ENCODE measurements around the gene AIP. TPM values are rescaled to one million over a fixed set of nuclear protein-coding genes. Genes with fewer than 3 reads are reported as not detected.

The AIP gene
- total RNA-seq, 1 donor from 2014 or later: 50.1 TPM

DNA sequence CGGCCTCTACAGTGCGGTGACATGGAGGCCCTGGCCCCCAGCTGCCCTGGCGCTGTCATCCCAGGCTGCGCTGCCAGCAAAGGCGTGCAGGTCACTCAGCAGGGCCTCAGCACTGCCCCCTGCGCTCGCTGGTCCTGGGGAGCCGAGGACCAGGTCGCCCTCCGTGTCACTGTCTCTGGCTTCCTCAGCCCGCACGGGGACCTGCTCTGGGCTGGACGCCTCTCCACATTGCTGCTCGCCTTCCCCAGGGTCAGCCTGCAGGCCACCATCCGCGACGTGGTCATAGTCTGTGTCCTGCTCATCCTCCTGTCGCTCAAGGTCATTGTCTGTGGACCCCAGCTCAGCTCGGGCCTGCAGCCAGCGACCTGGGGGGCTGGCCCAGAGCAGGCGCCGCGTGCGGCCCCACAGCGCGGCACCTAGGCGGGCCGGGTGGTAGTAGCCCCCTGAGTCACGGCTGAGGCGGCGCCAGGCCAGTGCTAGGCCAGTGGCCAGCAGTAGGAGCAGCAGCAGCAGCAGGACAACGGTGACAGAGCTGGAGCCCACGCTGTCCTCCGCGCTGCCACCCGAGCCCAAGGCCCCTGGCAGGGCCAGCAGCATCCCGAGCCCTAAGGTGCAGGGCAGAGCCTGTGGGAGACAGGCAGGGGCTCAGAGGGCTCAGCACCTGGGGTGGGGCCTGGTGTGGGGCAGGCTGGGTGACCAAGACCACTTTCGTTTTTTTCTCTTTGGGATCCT lies 46.9 kb upstream of the AIP start:
- Mint-ChIP-seq H3K9me3 (no peaks in the 10 kb centered on the region), H3K4me1 (no peaks in the 10 kb centered on the region), H3K36me3 (ENCODE audit: low read depth) (peaks cover 3% of the 10 kb centered on the region), H3K4me3 (no peak overlapping the region), H3K27me3 (ENCODE audit: low read depth) (no peaks in the 10 kb centered on the region), H3K27ac (ENCODE audit: unreplicated experiment) (no peak overlapping the region)
- DNase-seq (ENCODE audit: low read depth, low spot score): no peak
- TF ChIP-seq, protein P1, sequence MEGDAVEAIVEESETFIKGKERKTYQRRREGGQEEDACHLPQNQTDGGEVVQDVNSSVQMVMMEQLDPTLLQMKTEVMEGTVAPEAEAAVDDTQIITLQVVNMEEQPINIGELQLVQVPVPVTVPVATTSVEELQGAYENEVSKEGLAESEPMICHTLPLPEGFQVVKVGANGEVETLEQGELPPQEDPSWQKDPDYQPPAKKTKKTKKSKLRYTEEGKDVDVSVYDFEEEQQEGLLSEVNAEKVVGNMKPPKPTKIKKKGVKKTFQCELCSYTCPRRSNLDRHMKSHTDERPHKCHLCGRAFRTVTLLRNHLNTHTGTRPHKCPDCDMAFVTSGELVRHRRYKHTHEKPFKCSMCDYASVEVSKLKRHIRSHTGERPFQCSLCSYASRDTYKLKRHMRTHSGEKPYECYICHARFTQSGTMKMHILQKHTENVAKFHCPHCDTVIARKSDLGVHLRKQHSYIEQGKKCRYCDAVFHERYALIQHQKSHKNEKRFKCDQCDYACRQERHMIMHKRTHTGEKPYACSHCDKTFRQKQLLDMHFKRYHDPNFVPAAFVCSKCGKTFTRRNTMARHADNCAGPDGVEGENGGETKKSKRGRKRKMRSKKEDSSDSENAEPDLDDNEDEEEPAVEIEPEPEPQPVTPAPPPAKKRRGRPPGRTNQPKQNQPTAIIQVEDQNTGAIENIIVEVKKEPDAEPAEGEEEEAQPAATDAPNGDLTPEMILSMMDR (conservative IDR thresholded peaks at IDR 0.05): no peak

DNA sequence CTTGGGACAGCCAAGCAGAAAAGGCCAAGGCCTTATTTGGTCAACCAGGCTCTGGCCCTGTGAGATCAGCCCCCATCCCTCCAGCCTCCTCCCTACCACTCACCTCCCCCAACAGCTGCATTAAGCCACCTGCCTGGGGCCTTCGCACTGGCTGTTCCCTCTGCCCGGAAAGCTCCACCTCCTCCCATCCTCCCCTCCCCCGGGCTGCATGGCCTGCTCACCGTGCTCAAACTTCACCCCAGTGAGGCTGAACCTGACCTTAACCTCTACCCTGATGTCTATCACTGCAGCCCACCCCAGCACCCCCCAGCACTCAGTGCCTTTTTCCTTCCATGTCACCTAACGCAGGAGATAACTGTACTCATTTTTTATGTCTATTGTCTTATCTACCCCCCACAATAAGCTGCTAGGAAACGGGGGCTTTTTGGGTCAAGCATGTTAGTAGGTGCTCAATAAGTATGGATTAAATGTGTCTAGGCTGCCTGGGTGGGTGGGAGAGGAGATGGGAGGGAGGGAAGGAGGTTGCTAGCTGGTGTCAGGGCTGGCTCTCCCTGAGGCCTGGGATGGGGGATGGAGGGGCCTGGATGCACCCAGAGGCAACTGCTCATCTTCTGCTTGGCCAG lies 46.3 kb upstream of the AIP start:
- no peak for DNase-seq (ENCODE audit: low read depth, low spot score)
- TF ChIP-seq, protein P1 (conservative IDR thresholded peaks at IDR 0.05): no peak
- Mint-ChIP-seq H3K4me3 (peak overlapping the region; percentile 38), H3K36me3 (ENCODE audit: low read depth) (peaks cover 3% of the 10 kb centered on the region), H3K27me3 (ENCODE audit: low read depth) (no peaks in the 10 kb centered on the region), H3K4me1 (no peaks in the 10 kb centered on the region), H3K9me3 (no peaks in the 10 kb centered on the region), H3K27ac (ENCODE audit: unreplicated experiment) (no peak overlapping the region)

DNA sequence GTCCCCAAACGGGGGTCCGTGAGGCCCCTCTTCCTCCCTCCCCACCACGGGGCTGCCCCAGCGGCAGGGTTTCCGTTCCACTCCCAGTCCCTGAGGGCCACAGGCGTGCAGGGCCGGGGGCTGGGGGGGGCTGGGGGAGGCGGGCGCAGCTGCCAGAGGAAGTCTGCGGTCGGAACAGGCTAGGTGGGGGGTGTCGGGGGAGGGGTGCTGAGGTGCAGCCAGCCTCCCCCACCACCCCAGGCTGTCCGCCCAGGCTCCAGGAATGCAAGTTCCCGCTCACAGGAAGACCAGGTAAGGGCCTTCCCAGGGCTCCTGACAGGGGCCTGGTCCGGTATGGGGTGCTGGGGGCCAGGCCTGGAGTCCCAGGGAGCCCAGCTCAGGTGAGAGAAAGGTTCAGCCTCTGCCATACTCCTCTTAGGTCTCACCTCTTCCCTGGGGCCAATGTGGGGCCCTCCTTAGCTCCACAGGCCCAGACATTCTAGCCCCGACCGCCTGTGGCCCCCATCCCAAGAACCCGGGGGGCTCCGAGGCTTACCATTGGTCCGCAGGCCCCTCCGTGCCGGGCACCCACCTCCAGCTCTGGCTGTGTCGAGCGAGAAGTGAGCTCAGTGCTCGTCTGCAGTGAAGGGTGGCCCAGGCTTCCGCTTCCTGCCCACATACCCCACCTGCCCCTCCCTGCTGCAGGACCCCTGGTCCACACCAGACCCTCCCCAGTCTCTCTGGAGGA lies 45.6 kb upstream of the AIP start, which contains the start of gene PTPRCAP:
Gene PTPRCAP (minus strand): TSS at position 601 of the 727 bp plus-strand sequence. CDS start 63 bp downstream, at position 538.
- Mint-ChIP-seq H3K27me3 (ENCODE audit: low read depth) (no peaks in the 10 kb centered on the region), H3K36me3 (ENCODE audit: low read depth) (peaks cover 3% of the 10 kb centered on the region), H3K27ac (ENCODE audit: unreplicated experiment) (no peak within 1 kb of the TSS), H3K9me3 (no peaks in the 10 kb centered on the region), H3K4me3 (peak within 1 kb of the TSS; percentile 41), H3K4me1 (no peaks in the 10 kb centered on the region)
- DNase-seq (ENCODE audit: low read depth, low spot score): no peak
- TF ChIP-seq, protein P1 (conservative IDR thresholded peaks at IDR 0.05): no peak

DNA sequence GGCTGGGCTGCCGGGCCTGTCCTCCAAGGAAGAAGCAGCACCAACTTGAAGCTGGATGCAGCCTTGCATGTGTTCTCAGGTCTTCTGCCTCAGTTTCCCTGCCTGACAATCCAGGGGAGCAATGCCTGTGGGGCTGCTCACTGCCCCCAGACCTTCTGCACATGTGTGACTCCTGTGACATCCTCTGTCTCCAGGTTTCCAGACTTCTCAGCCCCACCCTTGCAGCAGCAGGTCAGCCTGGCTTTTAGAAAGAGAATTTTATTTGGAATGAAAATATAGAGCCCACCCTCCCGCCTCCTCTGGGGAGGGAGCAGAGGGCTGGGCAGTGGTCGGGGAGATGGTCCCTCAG lies 45.0 kb upstream of the AIP start:
- no peak for DNase-seq (ENCODE audit: low read depth, low spot score)
- H3K27ac Mint-ChIP-seq (ENCODE audit: unreplicated experiment): no peak overlapping the region
- H3K9me3 Mint-ChIP-seq: no peaks in the 10 kb centered on the region
- H3K27me3 Mint-ChIP-seq (ENCODE audit: low read depth): no peaks in the 10 kb centered on the region
- TF ChIP-seq, protein P1 (conservative IDR thresholded peaks at IDR 0.05): no peak
- peaks cover 3% of the 10 kb centered on the region for H3K36me3 Mint-ChIP-seq (ENCODE audit: low read depth)
- H3K4me1 Mint-ChIP-seq: peaks cover 3% of the 10 kb centered on the region
- peak overlapping the region; percentile 41 for H3K4me3 Mint-ChIP-seq

DNA sequence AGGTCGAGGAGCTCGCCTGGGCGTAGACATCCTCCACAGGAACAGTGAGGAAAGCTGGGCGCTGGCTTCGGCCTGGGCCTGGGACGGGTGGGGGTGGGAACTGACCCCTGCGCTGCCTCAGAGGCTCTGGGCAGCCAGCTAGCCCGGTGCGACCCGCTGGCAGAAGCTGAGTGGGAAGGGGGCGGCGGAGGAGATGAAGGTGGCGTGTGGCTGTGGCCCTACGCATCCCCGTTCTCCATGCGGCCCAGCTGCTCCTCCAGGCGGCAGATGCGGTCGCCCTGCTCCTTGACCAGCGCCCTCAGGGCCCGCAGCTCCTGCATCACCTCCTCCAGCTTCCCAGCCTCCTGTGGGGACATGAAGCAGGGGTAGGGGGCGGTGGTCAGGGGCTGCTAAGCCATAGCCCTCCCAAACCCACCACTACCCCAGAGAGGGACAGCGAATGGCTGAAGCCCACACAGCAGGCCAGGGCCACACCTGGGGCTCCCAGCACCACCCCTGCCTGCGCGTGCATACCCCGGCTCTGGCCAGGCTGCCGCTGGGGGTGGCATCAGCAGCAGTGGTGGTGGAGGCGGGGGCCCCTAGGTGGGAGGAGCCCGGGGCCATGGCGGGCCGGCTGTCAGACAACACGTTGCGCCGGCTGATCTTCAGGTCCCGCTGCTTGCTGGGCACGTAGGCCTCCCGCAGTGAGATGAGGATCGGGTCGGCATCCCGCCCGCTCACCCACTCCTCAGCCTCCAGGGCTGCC lies 44.5 kb upstream of the AIP start:
- H3K9me3 Mint-ChIP-seq: no peaks in the 10 kb centered on the region
- no peak for DNase-seq (ENCODE audit: low read depth, low spot score)
- H3K27ac Mint-ChIP-seq (ENCODE audit: unreplicated experiment): no peak overlapping the region
- TF ChIP-seq, protein P1 (conservative IDR thresholded peaks at IDR 0.05): no peak
- H3K4me3 Mint-ChIP-seq: no peak overlapping the region
- H3K27me3 Mint-ChIP-seq (ENCODE audit: low read depth): no peaks in the 10 kb centered on the region
- H3K4me1 Mint-ChIP-seq: peaks cover 4% of the 10 kb centered on the region
- peaks cover 3% of the 10 kb centered on the region for H3K36me3 Mint-ChIP-seq (ENCODE audit: low read depth)

Data from neural crest cell (in vitro differentiated cells).